ENCODE measurements around the gene ATF3. TPM values are rescaled to one million over a fixed set of nuclear protein-coding genes. Genes with fewer than 3 reads are reported as not detected.

The ATF3 gene
- total RNA-seq, 1 experiment from 2014 or later = 335 TPM

DNA sequence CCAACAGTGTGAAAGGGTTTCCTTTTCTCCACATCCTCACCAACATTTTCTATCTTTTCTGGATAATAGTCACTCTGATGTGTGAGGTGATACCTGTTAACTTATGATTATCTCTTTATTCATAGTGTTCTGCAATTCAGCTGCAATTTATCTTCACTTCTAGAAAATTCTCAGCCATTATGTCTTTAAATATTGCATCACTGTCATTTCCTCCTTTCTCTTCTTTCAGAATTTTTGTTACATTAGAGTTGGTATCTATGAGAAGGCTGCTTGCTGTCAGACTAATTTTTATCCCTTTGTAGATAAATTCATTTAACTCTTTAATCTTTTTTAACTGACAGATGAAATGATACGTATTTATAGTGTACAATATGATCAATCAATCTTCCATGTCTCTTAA lies 30.5 kb upstream of the ATF3 start:
- Histone ChIP-seq H3K9me3 (ENCODE audit: low read length) (no peaks in the 10 kb centered on the region), H3K36me3 (ENCODE audit: low read depth, low read length) (no peaks in the 10 kb centered on the region), H3K4me1 (ENCODE audit: insufficient read depth, low read length) (0 out of 2 replicates have a peak, but pooled peaks cover 6% of the 10 kb centered on the region), H3K27ac (ENCODE audit: low read length) (no peak overlapping the region), H3K4me2 (ENCODE audit: low read length) (no peak overlapping the region), H2AFZ (ENCODE audit: low read length) (no peak overlapping the region), H3K9me2 (replicated peaks; ENCODE audit: low read length) (no peaks in the 10 kb centered on the region), H3K9ac (ENCODE audit: low read length) (no peak overlapping the region), H3K27me3 (ENCODE audit: low read length) (no peaks in the 10 kb centered on the region), H3F3A (ENCODE audit: low read length, unreplicated experiment) (no peaks in the 10 kb centered on the region), H4K20me1 (ENCODE audit: low read length) (no peaks in the 10 kb centered on the region), H3K4me3 (ENCODE audit: low read length) (no peak overlapping the region), H3K79me2 (ENCODE audit: low read length) (no peaks in the 10 kb centered on the region)
- ChIA-PET CTCF (no interaction called here), POLR2A (ENCODE audit: unreplicated experiment) (no interaction called here)
- DNase-seq (no peak), ATAC-seq (no peak)
- intact Hi-C loops (cut with micrococcal nuclease) = no loop called here
- TF ChIP-seq EZH2 (IDR thresholded peaks at IDR 0.05; ENCODE audit: low read length, unreplicated experiment) (no peak), EZH2phosphoT487 (IDR thresholded peaks at IDR 0.05; ENCODE audit: borderline replicate concordance, low read length) (no peak)
- TF ChIP-seq, protein P1, sequence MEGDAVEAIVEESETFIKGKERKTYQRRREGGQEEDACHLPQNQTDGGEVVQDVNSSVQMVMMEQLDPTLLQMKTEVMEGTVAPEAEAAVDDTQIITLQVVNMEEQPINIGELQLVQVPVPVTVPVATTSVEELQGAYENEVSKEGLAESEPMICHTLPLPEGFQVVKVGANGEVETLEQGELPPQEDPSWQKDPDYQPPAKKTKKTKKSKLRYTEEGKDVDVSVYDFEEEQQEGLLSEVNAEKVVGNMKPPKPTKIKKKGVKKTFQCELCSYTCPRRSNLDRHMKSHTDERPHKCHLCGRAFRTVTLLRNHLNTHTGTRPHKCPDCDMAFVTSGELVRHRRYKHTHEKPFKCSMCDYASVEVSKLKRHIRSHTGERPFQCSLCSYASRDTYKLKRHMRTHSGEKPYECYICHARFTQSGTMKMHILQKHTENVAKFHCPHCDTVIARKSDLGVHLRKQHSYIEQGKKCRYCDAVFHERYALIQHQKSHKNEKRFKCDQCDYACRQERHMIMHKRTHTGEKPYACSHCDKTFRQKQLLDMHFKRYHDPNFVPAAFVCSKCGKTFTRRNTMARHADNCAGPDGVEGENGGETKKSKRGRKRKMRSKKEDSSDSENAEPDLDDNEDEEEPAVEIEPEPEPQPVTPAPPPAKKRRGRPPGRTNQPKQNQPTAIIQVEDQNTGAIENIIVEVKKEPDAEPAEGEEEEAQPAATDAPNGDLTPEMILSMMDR (conservative IDR thresholded peaks at IDR 0.05; ENCODE audit: low read depth, low read length) = no peak
- BruUV-seq (replicated peaks) = no TSS peak

DNA sequence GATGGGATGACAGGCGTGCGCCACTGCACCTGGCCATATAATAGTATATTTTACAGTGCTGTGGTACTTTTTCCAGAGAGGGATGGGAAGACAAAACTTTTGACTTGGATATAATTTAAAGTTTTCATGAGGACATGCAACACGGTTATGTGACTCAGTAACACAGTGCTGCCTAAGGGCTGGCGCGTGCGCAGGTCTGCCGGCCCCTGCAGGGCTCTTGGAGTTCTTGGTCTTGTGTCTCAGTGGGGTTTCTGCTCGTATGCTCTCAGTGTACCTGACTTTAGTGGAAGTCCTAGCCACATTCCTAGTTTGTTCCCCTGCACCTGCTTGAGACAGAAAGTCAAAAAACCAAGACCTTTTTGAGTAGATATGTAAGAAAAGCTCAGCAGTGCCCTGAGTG lies 27.5 kb upstream of the ATF3 start:
- Histone ChIP-seq H3K27me3 (ENCODE audit: low read length) (no peaks in the 10 kb centered on the region), H3F3A (ENCODE audit: low read length, unreplicated experiment) (no peaks in the 10 kb centered on the region), H3K27ac (ENCODE audit: low read length) (no peak overlapping the region), H3K4me2 (ENCODE audit: low read length) (no peak overlapping the region), H2AFZ (ENCODE audit: low read length) (no peak overlapping the region), H3K4me3 (ENCODE audit: low read length) (no peak overlapping the region), H3K9me2 (replicated peaks; ENCODE audit: low read length) (no peaks in the 10 kb centered on the region), H3K4me1 (ENCODE audit: insufficient read depth, low read length) (0 out of 2 replicates have a peak, but pooled peaks cover 6% of the 10 kb centered on the region), H3K9ac (ENCODE audit: low read length) (no peak overlapping the region), H3K79me2 (ENCODE audit: low read length) (no peaks in the 10 kb centered on the region), H4K20me1 (ENCODE audit: low read length) (no peaks in the 10 kb centered on the region), H3K9me3 (ENCODE audit: low read length) (no peaks in the 10 kb centered on the region), H3K36me3 (ENCODE audit: low read depth, low read length) (no peaks in the 10 kb centered on the region)
- POLR2A ChIA-PET (ENCODE audit: unreplicated experiment) = interaction anchor here (0.7 kb wide), 1 partner anchor 528 kb away, joined by 3 read pairs; no protein-coding TSS in a partner anchor
- intact Hi-C loops (cut with micrococcal nuclease) = no loop called here
- no peak for ATAC-seq
- CTCF ChIA-PET = no interaction called here
- no peak for DNase-seq
- TF ChIP-seq EZH2phosphoT487 (IDR thresholded peaks at IDR 0.05; ENCODE audit: borderline replicate concordance, low read length) (no peak), EZH2 (IDR thresholded peaks at IDR 0.05; ENCODE audit: low read length, unreplicated experiment) (no peak)
- TF ChIP-seq, protein P1 (conservative IDR thresholded peaks at IDR 0.05; ENCODE audit: low read depth, low read length) = no peak
- BruUV-seq (replicated peaks) = no TSS peak

DNA sequence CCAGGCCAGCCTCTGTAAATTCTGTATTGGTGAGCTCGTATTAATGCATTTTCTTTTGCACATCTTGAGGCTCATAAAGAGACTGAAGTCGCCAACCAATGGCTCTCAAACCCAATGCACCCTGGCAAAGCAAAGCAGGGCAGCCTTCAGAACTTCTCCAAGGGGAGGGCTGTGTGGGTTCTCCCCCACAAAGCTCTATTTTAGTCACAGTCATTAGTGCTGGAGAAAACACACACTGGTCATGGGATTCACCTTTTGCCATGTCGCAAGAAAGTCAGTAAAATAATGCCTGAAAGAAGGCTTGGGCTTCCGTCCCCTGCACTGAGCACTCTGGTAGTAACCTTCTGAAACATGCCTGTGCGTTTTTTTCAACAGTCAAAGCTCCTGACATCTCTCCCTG lies 26.3 kb upstream of the ATF3 start:
- DNase-seq (no peak), ATAC-seq (no peak)
- no peaks in the 10 kb centered on the region for H3K9me3 ChIP-seq (ENCODE audit: low read length)
- H3K4me3 ChIP-seq (ENCODE audit: low read length) = no peak overlapping the region
- no peaks in the 10 kb centered on the region for H3K27me3 ChIP-seq (ENCODE audit: low read length)
- no peak overlapping the region for H3K9ac ChIP-seq (ENCODE audit: low read length)
- TF ChIP-seq EZH2 (IDR thresholded peaks at IDR 0.05; ENCODE audit: low read length, unreplicated experiment) (no peak), EZH2phosphoT487 (IDR thresholded peaks at IDR 0.05; ENCODE audit: borderline replicate concordance, low read length) (no peak)
- TF ChIP-seq, protein P1 (conservative IDR thresholded peaks at IDR 0.05; ENCODE audit: low read depth, low read length) = no peak
- intact Hi-C loops (cut with micrococcal nuclease) = no loop called here
- no peaks in the 10 kb centered on the region for H3K9me2 ChIP-seq (replicated peaks; ENCODE audit: low read length)
- no peaks in the 10 kb centered on the region for H3F3A ChIP-seq (ENCODE audit: low read length, unreplicated experiment)
- no peaks in the 10 kb centered on the region for H3K79me2 ChIP-seq (ENCODE audit: low read length)
- POLR2A ChIA-PET (ENCODE audit: unreplicated experiment) = interaction anchor here (0.6 kb wide), 1 partner anchor 38 kb away, joined by 4 read pairs; no protein-coding TSS in a partner anchor
- H3K4me2 ChIP-seq (ENCODE audit: low read length) = no peak overlapping the region
- H2AFZ ChIP-seq (ENCODE audit: low read length) = no peak overlapping the region
- no TSS peak for BruUV-seq (replicated peaks)
- no peak overlapping the region for H3K27ac ChIP-seq (ENCODE audit: low read length)
- H3K36me3 ChIP-seq (ENCODE audit: low read depth, low read length) = no peaks in the 10 kb centered on the region
- H4K20me1 ChIP-seq (ENCODE audit: low read length) = no peaks in the 10 kb centered on the region
- H3K4me1 ChIP-seq (ENCODE audit: insufficient read depth, low read length) = 0 out of 2 replicates have a peak, but pooled peaks cover 6% of the 10 kb centered on the region
- CTCF ChIA-PET = no interaction called here

Data from PC-3 (cell line).